Stimulated activated CD8-positive, alpha-beta memory T cell treated with anti-CD3 and anti-CD28 coated beads, Interleukin-4, amount 100 ng/mL, for 48 hours (primary cell): Measurements from ENCODE around the gene C18orf32.
A peak's percentile ranks its signal among the peaks of the same experiment; 100 is the strongest.
"Not testable (repeated sequence)": the region's sequence is repeated elsewhere in the genome, so short reads cannot be mapped to it uniquely, and the experiment has no call there.

Experiments
- DNase-seq: peaks from one replicate; pipeline ENCODE4 v3.0.0-alpha.2; 2020

The C18orf32 gene

GRCh38 chr18:49486953-49487710 lies at the start of gene C18orf32:
C18orf32 (minus strand) TSS chr18:49487234; CDS start chr18:49483748, 3,486 bp downstream.
- peak; percentile 98 for DNase-seq

DNA sequence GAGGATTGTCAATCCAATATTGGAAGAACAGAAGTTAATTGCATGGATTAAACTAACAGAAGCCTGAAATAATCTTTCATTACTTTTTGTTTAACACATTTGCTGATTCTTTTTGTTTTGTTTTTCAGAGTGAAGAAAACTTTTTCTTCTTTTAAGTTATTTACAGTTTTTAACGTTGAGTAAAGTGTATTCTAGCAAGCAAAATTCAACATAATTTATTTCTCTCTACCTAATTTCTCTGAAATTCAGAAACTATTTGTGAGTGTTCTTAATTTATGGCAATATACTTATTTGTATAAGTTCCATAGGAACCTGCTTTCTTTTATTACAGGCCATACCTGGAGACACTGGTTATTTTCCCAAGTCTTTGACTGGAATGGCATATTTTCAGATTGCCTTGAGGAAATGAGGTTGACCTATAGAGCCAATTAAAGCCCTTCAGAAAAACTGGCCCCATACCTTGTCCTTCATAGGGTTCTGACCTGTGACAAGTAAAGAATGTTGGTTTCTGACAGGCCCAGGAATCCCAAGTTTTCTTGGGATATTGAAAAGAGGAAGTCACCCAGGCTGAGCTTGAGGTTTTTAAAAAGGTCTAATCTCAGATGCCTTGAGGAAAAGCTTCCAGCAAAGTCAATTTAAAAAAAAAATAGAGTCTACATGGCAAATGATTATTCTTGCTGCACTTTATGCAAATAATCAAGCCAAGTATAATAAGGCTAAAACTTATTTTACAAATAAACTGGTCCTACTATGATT lies 48.0 kb upstream of the C18orf32 start:
- DNase-seq: no peak

GRCh38 chr18:49531678-49532153 lies 44.7 kb upstream of the C18orf32 start:
- DNase-seq: no peak

- DNase-seq: no peak
Measured at GRCh38 chr18:49529596-49529995, 42.6 kb upstream of the C18orf32 start.

- DNase-seq: no peak
Measured at GRCh38 chr18:49527631-49528327, 40.7 kb upstream of the C18orf32 start.

DNA sequence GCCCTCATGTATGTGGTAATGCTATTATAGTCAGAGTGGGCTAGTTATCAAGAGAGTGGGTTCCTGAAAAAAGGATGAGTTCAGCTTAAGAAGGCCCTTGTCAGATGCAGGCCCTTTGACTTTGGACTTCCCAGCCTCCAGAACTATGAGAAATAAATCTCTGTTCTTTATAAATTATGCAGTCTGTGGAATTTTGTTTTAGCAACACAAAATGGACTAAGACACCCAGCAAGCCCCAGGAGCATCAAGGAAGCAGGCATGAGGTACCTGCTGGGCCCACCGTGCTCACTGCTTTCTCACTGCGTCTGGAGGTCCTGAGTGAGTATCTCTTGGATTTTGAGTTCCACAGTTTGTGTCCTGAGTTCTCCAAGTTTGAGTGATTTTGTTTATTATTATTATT lies 38.9 kb upstream of the C18orf32 start:
- DNase-seq: no peak

DNA sequence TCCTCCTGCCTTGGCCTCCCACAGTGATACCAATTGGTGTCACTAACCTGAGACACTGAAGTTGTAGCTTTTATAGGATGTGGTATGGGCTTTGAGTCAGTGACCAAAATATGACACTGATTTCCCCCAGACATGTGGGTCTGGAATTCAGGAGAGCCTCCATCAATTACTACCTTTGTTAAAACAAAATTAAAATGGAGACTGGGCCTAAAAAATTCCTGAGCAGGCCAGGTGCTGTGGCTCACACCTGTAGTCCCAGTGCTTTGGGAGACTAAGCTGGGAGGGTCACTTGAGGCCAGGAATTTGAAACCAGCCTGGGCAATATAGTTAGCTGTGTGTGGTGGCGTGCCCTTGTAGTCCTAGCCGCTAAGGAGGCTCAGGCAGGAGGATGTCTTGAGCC lies 37.9 kb upstream of the C18orf32 start:
- DNase-seq: no peak

- no peak for DNase-seq
Measured at GRCh38 chr18:49524349-49524748, 37.3 kb upstream of the C18orf32 start.

- DNase-seq: not testable (repeated sequence)
Measured at GRCh38 chr18:49523580-49524093, 36.6 kb upstream of the C18orf32 start.

DNA sequence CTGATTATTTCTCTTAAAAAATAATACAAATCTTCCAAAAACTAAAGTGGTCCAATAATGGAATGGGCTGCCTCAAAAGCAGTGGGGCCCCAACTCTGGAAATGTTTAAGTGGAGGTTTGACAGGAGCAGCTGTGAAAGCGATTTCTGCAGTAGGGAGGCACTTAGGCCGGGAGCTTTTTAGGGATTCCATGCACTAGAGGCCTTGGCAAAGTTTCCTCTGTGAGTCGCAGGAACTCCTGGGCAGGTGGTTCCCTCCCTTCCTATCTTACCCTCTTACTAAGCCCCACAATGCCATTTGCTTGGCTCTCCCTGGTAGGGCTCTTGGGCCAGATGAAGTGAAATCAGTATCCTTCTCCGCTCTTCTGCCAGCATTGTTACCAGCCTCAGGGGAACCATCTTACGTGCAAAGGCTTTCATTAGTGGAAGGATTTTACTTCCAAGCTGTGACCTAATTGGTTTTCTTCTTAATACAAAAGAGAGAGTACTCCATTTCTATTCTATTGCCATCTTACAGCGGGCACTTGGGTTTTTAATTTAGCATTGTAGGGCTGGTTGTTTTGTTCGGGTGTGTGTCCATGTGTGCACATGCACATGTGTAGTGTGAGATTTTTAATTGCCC lies 34.3 kb upstream of the C18orf32 start:
- DNase-seq: no peak

- DNase-seq: no peak
Measured at GRCh38 chr18:49520661-49521145, 33.7 kb upstream of the C18orf32 start.

DNA sequence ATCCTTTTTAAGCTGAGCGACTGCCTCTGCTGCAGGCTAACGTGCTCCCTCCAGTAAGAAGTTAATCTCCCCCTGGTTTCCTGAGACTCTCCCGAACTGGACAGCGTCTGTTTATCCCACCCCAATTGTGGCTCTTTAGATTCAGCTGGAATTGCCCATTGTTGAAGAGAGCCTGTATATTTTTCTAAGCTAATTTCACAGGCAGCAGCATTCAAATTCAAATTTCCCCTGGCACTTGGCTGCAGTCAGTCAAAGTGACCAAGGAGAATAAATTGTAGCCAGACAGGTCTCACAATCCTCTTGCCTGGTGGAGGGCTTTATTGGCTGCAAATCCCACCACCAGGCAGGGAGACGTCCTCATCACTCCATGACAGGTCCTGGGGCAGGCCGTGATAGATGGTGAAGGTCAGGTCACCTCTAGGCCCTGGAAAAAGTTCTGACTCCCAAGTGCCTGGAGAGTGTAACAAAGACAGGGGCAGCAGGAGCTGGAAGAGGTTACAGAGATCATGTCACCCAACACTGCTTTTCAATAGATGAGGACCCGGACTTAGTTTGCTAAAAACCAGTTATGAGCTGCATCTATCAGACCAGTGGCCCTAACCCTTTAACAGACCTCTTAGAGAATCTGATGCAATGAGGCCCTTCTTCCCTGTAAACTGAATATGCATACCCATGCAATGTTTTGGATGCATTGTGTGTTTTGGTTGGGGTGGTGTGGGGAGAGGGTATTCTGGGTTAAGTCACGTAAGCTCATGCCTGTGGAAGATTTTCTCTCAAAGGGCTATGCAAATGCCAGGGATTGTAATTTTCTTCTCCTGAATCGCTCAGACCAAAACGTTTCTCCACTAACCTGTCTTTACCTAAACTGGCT lies 32.3 kb upstream of the C18orf32 start:
- no peak for DNase-seq

DNA sequence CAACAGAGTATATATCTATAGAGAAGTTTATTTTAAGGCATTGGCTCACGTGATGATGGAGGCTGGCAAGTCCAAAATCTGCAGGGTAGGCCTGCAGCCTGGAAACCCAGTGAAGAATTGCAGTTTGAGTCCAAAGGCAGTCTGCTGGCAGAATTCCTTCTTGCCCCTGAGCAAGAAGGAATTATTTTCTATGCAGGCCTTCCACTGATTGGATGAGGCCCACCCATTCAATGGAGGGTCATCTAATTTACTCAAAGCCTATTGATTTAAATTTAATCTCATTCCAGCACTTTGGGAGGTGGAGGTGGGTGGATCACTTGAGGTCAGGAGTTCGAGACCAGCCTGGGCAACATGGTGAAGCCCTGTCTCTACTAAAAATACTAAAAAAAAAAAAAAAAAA lies 30.4 kb upstream of the C18orf32 start:
- DNase-seq: no peak

DNA sequence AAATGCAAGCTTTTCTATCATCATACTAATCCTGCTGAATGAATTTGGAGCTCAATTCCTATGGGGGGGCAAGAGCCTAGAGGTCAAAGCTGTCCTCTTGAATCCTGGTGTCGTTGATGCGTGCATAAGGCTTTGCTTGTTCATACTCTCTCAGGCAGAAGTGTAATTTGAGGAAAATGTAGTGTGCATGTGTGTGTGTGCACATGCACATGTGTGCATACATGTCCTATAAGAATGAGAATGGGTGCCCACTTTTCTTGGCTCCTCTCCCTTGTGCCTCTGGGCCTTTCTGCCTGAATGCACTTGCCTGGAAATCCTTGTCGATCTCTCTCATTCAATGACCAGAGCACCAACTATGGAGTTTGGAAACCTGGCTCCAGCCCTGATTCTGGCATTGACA lies 28.5 kb upstream of the C18orf32 start:
- DNase-seq: no peak

GRCh38 chr18:49515003-49515402 lies 28.0 kb upstream of the C18orf32 start:
- not testable (repeated sequence) for DNase-seq

GRCh38 chr18:49514577-49514976 lies 27.5 kb upstream of the C18orf32 start:
- DNase-seq: no peak

DNA sequence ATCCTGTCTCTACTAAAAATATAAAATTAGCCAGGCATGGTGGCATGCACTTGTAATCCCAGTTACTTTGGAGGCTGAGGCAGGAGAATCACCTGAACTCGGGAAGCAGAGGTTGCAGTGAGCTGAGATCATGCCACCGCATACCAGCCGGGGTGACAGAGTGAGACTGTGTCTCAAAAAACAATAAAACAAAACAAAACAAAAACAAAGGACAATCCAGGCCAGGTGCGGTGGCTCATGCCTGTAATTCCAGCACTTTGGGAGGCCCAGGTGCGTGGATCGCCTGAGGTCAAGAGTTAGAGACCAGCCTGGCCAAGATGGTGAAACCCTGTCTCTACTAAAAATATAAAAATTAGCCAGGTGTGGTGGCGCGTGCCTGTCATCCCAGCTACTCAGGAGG lies 25.8 kb upstream of the C18orf32 start:
- DNase-seq: not testable (repeated sequence)

- peak; percentile 59 for DNase-seq
Measured at GRCh38 chr18:49510393-49511115, 23.5 kb upstream of the C18orf32 start.

DNA sequence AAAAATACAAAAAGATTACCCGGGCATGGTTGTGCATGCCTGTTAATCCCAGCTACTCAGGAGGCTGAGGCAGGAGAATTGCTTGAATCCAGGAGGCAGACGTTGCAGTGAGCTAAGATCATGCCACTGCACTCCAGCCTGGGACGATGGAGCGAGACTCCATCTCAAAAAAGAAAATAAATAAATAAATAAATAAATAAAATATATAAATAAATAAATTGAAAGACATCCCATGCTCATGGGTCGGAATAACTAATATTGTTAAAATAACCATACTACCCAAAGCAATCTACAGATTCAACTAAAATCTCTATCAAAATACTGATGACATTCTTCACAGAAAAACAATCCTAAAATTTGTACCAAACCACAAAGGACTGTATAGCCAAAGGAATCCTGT lies 19.4 kb upstream of the C18orf32 start:
- DNase-seq: not testable (repeated sequence)

DNA sequence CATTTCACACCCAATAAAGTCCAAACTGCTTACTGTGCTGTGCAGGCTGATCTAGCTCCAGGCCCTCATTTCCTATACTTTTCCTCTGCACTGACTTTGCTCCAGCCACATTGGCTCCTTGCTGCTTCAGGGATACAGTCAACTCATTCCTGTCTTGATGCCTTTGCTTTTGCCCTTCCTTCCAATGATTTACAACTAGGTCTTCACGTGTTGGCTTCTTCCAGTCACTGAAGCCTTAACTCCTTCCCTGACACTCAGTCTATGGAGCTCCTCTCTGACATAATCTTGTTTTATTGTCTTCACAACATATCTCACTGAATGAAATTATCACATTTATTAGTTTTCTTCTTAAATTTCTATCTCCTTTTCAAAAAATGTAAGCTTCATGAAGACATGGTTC lies 16.9 kb upstream of the C18orf32 start:
- DNase-seq: no peak
